Activated naive CD8-positive, alpha-beta T cell treated with anti-CD3 and anti-CD28 coated beads, Interleukin-2, amount 10 ng/mL, durations not matched to agents 7 days and 5 days (primary cell): ENCODE results near the gene SLC22A17. TPM values are rescaled to one million over a fixed set of nuclear protein-coding genes. Genes with fewer than 3 reads are reported as not detected.

Experiments
- ATAC-seq: fragments of 150-1000 bp; cut with Tn5 transposase; one replicate; pipeline ENCODE4 v1.10.0; 2021; ENCODE audit warnings: low read depth, moderate library complexity
- POLR2A ChIA-PET: fragments of 350-600 bp; sonication (Branson Sonifier 250); formaldehyde crosslinking; loops from one replicate; lab custom pipeline; 2021; ENCODE audit warnings: antibody characterized with exemption; lab: Charles Lee
- DNase-seq: peaks from one replicate; pipeline ENCODE4 v3.0.0; 2021
- H3K27ac Mint-ChIP-seq: one replicate; pipeline ENCODE4 v1.8.0; 2022; ENCODE audit warnings: mild to moderate bottlenecking, mixed read lengths
- H3K27me3 Mint-ChIP-seq: one replicate; pipeline ENCODE4 v1.8.0; 2022; ENCODE audit warnings: mild to moderate bottlenecking, moderate library complexity, mixed read lengths
- H3K36me3 Mint-ChIP-seq: one replicate; pipeline ENCODE4 v1.8.0; 2021; ENCODE audit warnings: mild to moderate bottlenecking, mixed read lengths
- H3K4me1 Mint-ChIP-seq: one replicate; pipeline ENCODE4 v1.8.0; 2021; ENCODE audit warnings: mixed read lengths
- H3K4me3 Mint-ChIP-seq: one replicate; pipeline ENCODE4 v1.8.0; 2022; ENCODE audit warnings: mild to moderate bottlenecking, moderate library complexity, mixed read lengths
- H3K9me3 Mint-ChIP-seq: one replicate; pipeline ENCODE4 v1.8.0; 2021; ENCODE audit warnings: mixed read lengths
- total RNA-seq, 2 experiments: library from RNA; stranded (reverse); gene quantifications; one replicate each; pipeline ENCODE4 v1.2.3, GENCODE V29; 2021

SLC22A17 gene
- total RNA-seq, 2 experiments from 2014 or later, result 3.4 to 4.8 TPM

DNA sequence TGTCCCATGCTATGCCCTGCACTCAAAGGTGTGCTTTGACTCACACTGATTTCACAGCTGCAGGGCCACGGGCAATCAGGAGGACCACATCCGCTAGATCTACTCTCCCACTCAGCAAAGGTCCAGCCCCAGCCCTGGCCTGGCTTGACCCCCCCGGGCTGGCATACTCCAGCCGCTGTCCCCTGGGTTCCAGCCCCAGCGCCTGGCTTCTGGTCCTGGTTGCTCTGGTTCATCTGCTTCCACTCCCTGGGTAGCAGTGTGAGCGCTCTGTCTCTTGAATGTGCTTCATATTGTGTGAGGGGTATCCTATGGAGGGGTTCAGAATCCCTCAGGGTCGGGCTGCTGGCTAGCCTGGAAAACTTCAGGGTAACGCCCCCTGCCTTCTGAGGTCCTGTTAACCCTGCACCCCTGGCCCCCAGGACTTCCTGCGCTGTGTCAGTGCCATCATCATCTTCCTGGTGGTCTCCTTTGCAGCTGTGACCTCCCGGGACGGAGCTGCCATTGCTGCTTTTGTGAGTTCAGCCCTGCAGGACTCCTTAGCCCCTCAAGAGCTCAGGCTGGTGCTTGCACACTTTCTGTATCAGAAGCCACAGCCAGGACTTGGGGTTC lies 26.0 kb upstream of the SLC22A17 start:
- POLR2A ChIA-PET, result no interaction called here
- no peaks in the 10 kb centered on the region for H3K9me3 Mint-ChIP-seq
- no peak overlapping the region for H3K4me3 Mint-ChIP-seq
- H3K27ac Mint-ChIP-seq, result no peak overlapping the region
- H3K36me3 Mint-ChIP-seq, result no peaks in the 10 kb centered on the region
- H3K27me3 Mint-ChIP-seq, result peaks cover 9% of the 10 kb centered on the region
- peaks cover 9% of the 10 kb centered on the region for H3K4me1 Mint-ChIP-seq
- ATAC-seq (no peak), DNase-seq (no peak)

DNA sequence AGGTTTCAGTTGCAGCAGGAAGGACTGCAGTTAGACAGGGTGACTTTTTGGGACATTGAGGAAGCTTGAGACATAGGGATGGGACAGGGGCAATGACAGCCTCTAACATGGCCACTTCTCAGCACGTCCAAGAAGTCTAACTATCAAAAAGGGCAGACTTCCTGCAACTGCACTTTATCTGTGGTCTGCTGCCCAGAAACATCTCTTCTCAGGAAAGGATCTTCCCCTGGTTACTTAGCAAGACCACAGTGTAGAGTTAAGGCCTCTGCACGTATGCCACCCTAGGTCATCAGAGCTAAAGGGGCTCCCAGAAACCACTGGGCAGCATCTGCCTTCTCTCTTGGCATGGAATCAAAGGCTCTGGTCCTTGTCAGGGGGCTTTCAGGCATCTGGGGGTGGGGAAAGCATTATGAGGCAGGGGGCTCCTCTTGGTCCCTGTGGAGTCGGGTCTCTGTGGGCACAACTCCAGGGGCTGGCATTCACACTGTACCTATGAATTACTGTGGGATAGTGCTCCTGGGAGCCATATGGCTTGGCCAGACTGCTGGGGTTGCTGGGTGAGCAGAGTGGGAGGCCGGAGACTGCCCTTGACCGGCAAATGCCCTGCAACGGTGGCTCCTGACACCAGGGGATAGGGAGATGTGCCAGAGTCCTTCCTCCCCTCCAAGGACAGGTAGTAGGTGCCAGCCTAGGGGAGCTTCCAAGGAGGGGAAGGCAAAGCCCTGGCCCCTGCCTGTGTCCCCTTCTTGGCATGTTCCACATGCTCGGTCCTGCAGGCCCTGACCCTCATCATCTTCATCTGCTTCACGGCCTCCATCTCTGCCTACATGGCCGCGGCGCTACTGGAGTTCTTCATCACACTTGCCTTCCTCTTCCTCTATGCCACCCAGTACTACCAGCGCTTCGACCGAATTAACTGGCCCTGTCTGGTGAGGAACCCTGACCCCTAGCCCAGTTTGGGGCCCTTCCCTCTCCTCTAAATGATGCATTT lies 25.2 kb upstream of the SLC22A17 start:
- Mint-ChIP-seq H3K27ac (no peak overlapping the region), H3K9me3 (no peaks in the 10 kb centered on the region), H3K4me1 (peaks cover 9% of the 10 kb centered on the region), H3K27me3 (peaks cover 9% of the 10 kb centered on the region), H3K4me3 (no peak overlapping the region), H3K36me3 (no peaks in the 10 kb centered on the region)
- DNase-seq, result no peak
- POLR2A ChIA-PET, result no interaction called here
- ATAC-seq, result no peak

DNA sequence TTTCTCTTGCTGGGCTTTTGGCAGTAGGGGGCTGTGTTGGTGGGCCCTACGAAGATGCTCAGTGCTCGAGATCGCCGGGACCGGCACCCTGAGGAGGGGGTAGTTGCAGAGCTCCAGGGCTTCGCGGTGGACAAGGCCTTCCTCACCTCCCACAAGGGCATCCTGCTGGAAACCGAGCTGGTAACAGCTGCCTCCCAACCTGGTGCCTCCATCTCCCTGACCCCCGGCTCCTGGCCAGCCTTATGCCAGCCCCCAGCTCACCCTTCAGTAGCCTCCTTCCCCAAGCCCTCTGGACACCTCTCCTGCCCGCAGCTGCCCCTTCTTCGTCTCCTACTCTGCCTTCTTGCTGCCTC lies 24.5 kb upstream of the SLC22A17 start:
- ATAC-seq (no peak), DNase-seq (no peak)
- POLR2A ChIA-PET, result no interaction called here
- H3K27me3 Mint-ChIP-seq, result peaks cover 4% of the 10 kb centered on the region
- peaks cover 10% of the 10 kb centered on the region for H3K4me1 Mint-ChIP-seq
- no peak overlapping the region for H3K27ac Mint-ChIP-seq
- H3K36me3 Mint-ChIP-seq, result no peaks in the 10 kb centered on the region
- no peaks in the 10 kb centered on the region for H3K9me3 Mint-ChIP-seq
- H3K4me3 Mint-ChIP-seq, result no peak overlapping the region

GRCh38 chr14:23376482-23377197 lies 24.0 kb upstream of the SLC22A17 start, which contains the start of gene CMTM5:
Gene CMTM5 (plus strand): TSS chr14:23377046. CDS start chr14:23377252, 206 bp downstream.
- H3K9me3 Mint-ChIP-seq, result no peaks in the 10 kb centered on the region
- H3K36me3 Mint-ChIP-seq, result no peaks in the 10 kb centered on the region
- DNase-seq (no peak), ATAC-seq (no peak)
- H3K27ac Mint-ChIP-seq, result no peak within 1 kb of the TSS
- H3K27me3 Mint-ChIP-seq, result no peaks in the 10 kb centered on the region
- no peak within 1 kb of the TSS for H3K4me3 Mint-ChIP-seq
- H3K4me1 Mint-ChIP-seq, result peaks cover 14% of the 10 kb centered on the region
- POLR2A ChIA-PET, result no interaction called here

GRCh38 chr14:23375527-23376251 lies 23.0 kb upstream of the SLC22A17 start:
- POLR2A ChIA-PET, result no interaction called here
- DNase-seq (no peak), ATAC-seq (no peak)
- Mint-ChIP-seq H3K9me3 (peaks cover 2% of the 10 kb centered on the region), H3K36me3 (no peaks in the 10 kb centered on the region), H3K4me1 (peaks cover 20% of the 10 kb centered on the region), H3K27ac (no peak overlapping the region), H3K27me3 (no peaks in the 10 kb centered on the region), H3K4me3 (no peak overlapping the region)

DNA sequence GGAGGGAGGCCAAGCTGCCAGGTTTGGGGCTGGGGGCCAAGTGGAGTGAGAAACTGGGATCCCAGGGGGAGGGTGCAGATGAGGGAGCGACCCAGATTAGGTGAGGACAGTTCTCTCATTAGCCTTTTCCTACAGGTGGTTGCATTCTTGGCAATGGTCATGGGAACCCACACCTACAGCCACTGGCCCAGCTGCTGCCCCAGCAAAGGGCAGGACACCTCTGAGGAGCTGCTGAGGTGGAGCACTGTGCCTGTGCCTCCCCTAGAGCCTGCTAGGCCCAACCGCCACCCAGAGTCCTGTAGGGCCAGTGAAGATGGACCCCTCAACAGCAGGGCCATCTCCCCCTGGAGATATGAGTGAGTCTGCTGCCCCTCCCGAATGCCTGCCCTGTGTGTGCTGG lies 20.4 kb upstream of the SLC22A17 start:
- Mint-ChIP-seq H3K27me3 (peaks cover 10% of the 10 kb centered on the region), H3K4me3 (no peak overlapping the region), H3K9me3 (peaks cover 2% of the 10 kb centered on the region), H3K27ac (no peak overlapping the region), H3K4me1 (peaks cover 19% of the 10 kb centered on the region), H3K36me3 (no peaks in the 10 kb centered on the region)
- POLR2A ChIA-PET, result no interaction called here
- ATAC-seq (no peak), DNase-seq (no peak)

- Mint-ChIP-seq H3K9me3 (peaks cover 2% of the 10 kb centered on the region), H3K27ac (peak within 1 kb of the TSS; percentile 80), H3K4me3 (peak within 1 kb of the TSS; percentile 54), H3K36me3 (no peaks in the 10 kb centered on the region), H3K27me3 (peaks cover 15% of the 10 kb centered on the region), H3K4me1 (peaks cover 15% of the 10 kb centered on the region)
- ATAC-seq (no peak), DNase-seq (no peak)
- POLR2A ChIA-PET, result interaction anchor here (0.9 kb wide), 1 partner anchor 43 kb away, joined by 3 read pairs; no protein-coding TSS in a partner anchor
Measured at GRCh38 chr14:23372509-23372908, 19.8 kb upstream of the SLC22A17 start, which contains the start of gene IL25. Gene IL25 (plus strand): TSS chr14:23372809.

- Mint-ChIP-seq H3K27ac (peak overlapping the region; percentile 80), H3K27me3 (peaks cover 22% of the 10 kb centered on the region), H3K4me1 (peaks cover 13% of the 10 kb centered on the region), H3K9me3 (peaks cover 2% of the 10 kb centered on the region), H3K4me3 (peak overlapping the region; percentile 54), H3K36me3 (no peaks in the 10 kb centered on the region)
- POLR2A ChIA-PET, result interaction anchor here (0.9 kb wide), 1 partner anchor 43 kb away, joined by 3 read pairs; no protein-coding TSS in a partner anchor
- ATAC-seq (peak; percentile 67), DNase-seq (no peak)
Measured at GRCh38 chr14:23371865-23372264, 19.2 kb upstream of the SLC22A17 start.

GRCh38 chr14:23370221-23370620 lies 17.5 kb upstream of the SLC22A17 start:
- no peaks in the 10 kb centered on the region for H3K36me3 Mint-ChIP-seq
- no peak overlapping the region for H3K4me3 Mint-ChIP-seq
- no peak overlapping the region for H3K27ac Mint-ChIP-seq
- peaks cover 27% of the 10 kb centered on the region for H3K27me3 Mint-ChIP-seq
- no peak for ATAC-seq
- no peak for DNase-seq
- POLR2A ChIA-PET, result interaction anchor here (0.6 kb wide), 1 partner anchor 856 kb away, joined by 8 read pairs; no protein-coding TSS in a partner anchor
- H3K4me1 Mint-ChIP-seq, result peaks cover 13% of the 10 kb centered on the region
- peaks cover 2% of the 10 kb centered on the region for H3K9me3 Mint-ChIP-seq

DNA sequence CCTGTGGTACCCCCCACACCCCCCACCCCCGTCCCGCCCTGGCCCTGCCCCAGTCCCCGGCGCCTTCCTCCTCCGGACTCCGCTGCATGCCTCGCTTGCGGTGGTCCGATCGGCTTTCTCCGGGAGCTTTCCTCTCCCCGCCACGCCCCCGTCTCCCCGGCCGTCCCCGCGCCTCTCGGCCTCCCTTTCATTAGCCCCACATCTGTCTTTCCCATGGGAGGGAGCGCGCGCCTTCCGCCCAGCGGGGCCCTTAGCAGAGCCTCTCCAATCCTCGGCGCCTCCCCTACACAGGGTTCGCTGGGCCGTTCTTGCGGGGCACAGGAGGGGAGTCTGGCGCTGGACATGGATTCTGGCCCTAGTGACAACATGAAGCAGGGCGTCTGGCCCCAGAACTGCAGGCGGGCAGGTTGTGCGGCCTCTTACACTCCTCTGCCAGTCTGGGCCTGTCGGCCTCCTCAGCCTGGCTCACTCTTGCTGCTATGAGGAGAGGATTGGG lies 13.8 kb upstream of the SLC22A17 start:
- no peak for DNase-seq
- no peaks in the 10 kb centered on the region for H3K36me3 Mint-ChIP-seq

GRCh38 chr14:23365732-23366425 lies 13.2 kb upstream of the SLC22A17 start:
- POLR2A ChIA-PET, result no interaction called here
- Mint-ChIP-seq H3K4me1 (no peaks in the 10 kb centered on the region), H3K9me3 (no peaks in the 10 kb centered on the region), H3K27me3 (peaks cover 51% of the 10 kb centered on the region), H3K4me3 (no peak overlapping the region), H3K36me3 (no peaks in the 10 kb centered on the region), H3K27ac (no peak overlapping the region)
- no peak for DNase-seq
- ATAC-seq, result no peak

More for the DNA sequence above, 13.8 kb upstream of the SLC22A17 start:
- POLR2A ChIA-PET, result no interaction called here
- Mint-ChIP-seq H3K9me3 (peaks cover under 1% of the 10 kb centered on the region), H3K27ac (no peak overlapping the region), H3K4me3 (no peak overlapping the region), H3K4me1 (peaks cover 4% of the 10 kb centered on the region), H3K27me3 (peaks cover 51% of the 10 kb centered on the region)
- no peak for ATAC-seq
